K562 (cell line): ENCODE data around the gene RNF187. TPM values are rescaled to one million over a fixed set of nuclear protein-coding genes. Genes with fewer than 3 reads are reported as not detected.
A peak's percentile ranks its signal among the peaks of the same experiment; 100 is the strongest.

Experiments used
- ATAC-seq: fragments of 200-7000 bp; cut with Tn5 transposase; 3 replicates; pipeline ENCODE4 v1.9.1; 2020; ENCODE audit warnings: moderate library complexity
- BruUV-seq: library from RNA; stranded (reverse); fragments of 400-500 nt; replicated peaks from 2 replicates; lab custom pipeline; 2021; lab: Mats Ljungman, UMichigan
- CTCF ChIA-PET: fragments of 300-600 bp; formaldehyde crosslinking; extraction: SDS; loops from one replicate; lab custom pipeline; 2021; ENCODE audit warnings: low intra/inter-chr PET ratio; lab: Yijun Ruan, JAX
- POLR2A ChIA-PET: fragments of 300-600, 350-650 bp; sonication (Branson Sonifier 250); formaldehyde crosslinking; extraction: SDS; loops from one replicate; lab custom pipeline; 2021; ENCODE audit warnings: antibody characterized with exemption, inconsistent platforms; lab: Yijun Ruan, JAX
- DNase-seq, 4 experiments: peaks; one replicate each; pipeline versions ENCODE4 v3.0.0 to v3.0.0-alpha.2; 2011 to 2018; ENCODE audit warnings: low spot score in 3 of 4, mixed read lengths in 3 of 4; ENCODE audit errors: extremely low read depth in 1 of 4
- FAIRE-seq: peaks from 2 replicates; lab custom pipeline; 2011; peaks lifted over from hg19 to GRCh38; lab: Jason Lieb, UNC
- H2AFZ ChIP-seq: 2 replicates; pipeline ENCODE4 v1.6.0; 2011; ENCODE audit warnings: low read depth, low read length, control low read depth, inconsistent platforms
- H3K27ac ChIP-seq: fragments of 200-600 bp; 3 replicates; pipeline ENCODE4 v1.8.0; 2011; ENCODE audit warnings: low read depth, mild to moderate bottlenecking, control low read depth, inconsistent platforms, low read length, moderate library complexity, mixed read lengths; ENCODE audit errors: extremely low read depth
- H3K27me3 ChIP-seq, 2 experiments: fragments of 300-600 bp in 1 of 2; 2 replicates in 1 of 2; 3 replicates in 1 of 2; pipeline versions ENCODE4 v1.6.0 to v1.8.0; 2011; ENCODE audit warnings: inconsistent platforms in 2 of 2, low read length in 2 of 2, mild to moderate bottlenecking in 1 of 2, mixed read lengths in 1 of 2, moderate library complexity in 1 of 2; ENCODE audit not compliant: control insufficient read depth in 2 of 2, insufficient read depth in 2 of 2
- H3K36me3 ChIP-seq: fragments of 300-600 bp; 3 replicates; pipeline ENCODE4 v1.8.0; 2011; ENCODE audit warnings: mild to moderate bottlenecking, low read length, inconsistent platforms; ENCODE audit not compliant: control insufficient read depth, insufficient read depth
- H3K4me1 ChIP-seq, 2 experiments: fragments of 200-600 bp in 1 of 2; replicated peaks in 1 of 2; 2 replicates in 1 of 2; 3 replicates in 1 of 2; pipeline versions ENCODE4 v1.5.1 to v1.8.0; 2011; ENCODE audit warnings: inconsistent platforms in 2 of 2, low read length in 2 of 2, mild to moderate bottlenecking in 1 of 2, mixed read lengths in 1 of 2, moderate library complexity in 1 of 2; ENCODE audit not compliant: control insufficient read depth in 2 of 2, insufficient read depth in 2 of 2
- H3K4me2 ChIP-seq: 2 replicates; pipeline ENCODE4 v1.6.1; 2011; ENCODE audit warnings: low read length, control low read depth, inconsistent platforms, mixed read lengths; ENCODE audit not compliant: insufficient read depth
- H3K4me3 ChIP-seq: fragments of 200-600 bp; sonication (generic), shearing (Covaris generic); 2 replicates; pipeline ENCODE4 v1.5.1; 2016; ENCODE audit warnings: control low read depth, inconsistent platforms
- H3K79me2 ChIP-seq: fragments of 200-600 bp; 3 replicates; pipeline ENCODE4 v1.8.0; 2011; ENCODE audit warnings: low read length, inconsistent platforms; ENCODE audit not compliant: control insufficient read depth, insufficient read depth
- H3K9ac ChIP-seq, 2 experiments: 2 replicates each; pipeline versions ENCODE4 v1.6.0 to v1.6.1; 2011; ENCODE audit warnings: low read depth in 2 of 2, low read length in 2 of 2, control low read depth in 1 of 2, inconsistent platforms in 1 of 2, mild to moderate bottlenecking in 1 of 2, mixed read lengths in 1 of 2; ENCODE audit not compliant: insufficient read depth in 1 of 2
- H3K9me1 ChIP-seq: one replicate; pipeline ENCODE4 v1.6.0; 2011; ENCODE audit warnings: inconsistent platforms, mild to moderate bottlenecking, low read length, moderate library complexity; ENCODE audit not compliant: control insufficient read depth, insufficient read depth
- H3K9me3 ChIP-seq: replicated peaks from 2 replicates; pipeline ENCODE4 v1.5.1; 2011; ENCODE audit warnings: low read depth, low read length, inconsistent platforms; ENCODE audit not compliant: control insufficient read depth, insufficient read depth
- H4K20me1 ChIP-seq: replicated peaks from 2 replicates; pipeline ENCODE4 v1.6.1; 2011; ENCODE audit warnings: low read length, inconsistent platforms, mixed read lengths; ENCODE audit not compliant: control insufficient read depth, insufficient read depth
- HDAC3 ChIP-seq: fragments of 450-650 bp; IDR thresholded peaks from 2 replicates; pipeline ENCODE4 v1.6.1; 2018; ENCODE audit warnings: borderline replicate concordance, mild to moderate bottlenecking, moderate library complexity; ENCODE audit not compliant: partially characterized antibody
- JUND ChIP-seq, 2 experiments: IDR thresholded peaks; 2 replicates in 1 of 2; 3 replicates in 1 of 2; pipeline ENCODE4 v1.6.1; 2011; ENCODE audit warnings: borderline replicate concordance in 2 of 2, low read depth in 2 of 2, low read length in 2 of 2, improper control_type of control experiment in 1 of 2, missing biosample characterization in 1 of 2, missing genetic modification characterization in 1 of 2, missing genetic modification reagents in 1 of 2
- POLR3A ChIP-seq: IDR thresholded peaks from 2 replicates; pipeline ENCODE4 v1.6.1; 2011; ENCODE audit warnings: borderline replicate concordance, mild to moderate bottlenecking, moderate library complexity; ENCODE audit not compliant: insufficient read length, insufficient read depth; ENCODE audit errors: extremely low read depth
- PRPF4 ChIP-seq: fragments of 200-400 bp; formaldehyde crosslinking; IDR thresholded peaks from one replicate; pipeline ENCODE4 v1.6.1; 2017; ENCODE audit warnings: low read length, low read depth, mild to moderate bottlenecking; ENCODE audit not compliant: insufficient read depth, poor library complexity, severe bottlenecking
- PTBP1 ChIP-seq: fragments of 200-400 bp; formaldehyde crosslinking; IDR thresholded peaks from 2 replicates; pipeline ENCODE4 v1.6.1; 2017; ENCODE audit warnings: low read depth, low read length
- ZBTB1 ChIP-seq: sonication (generic); formaldehyde crosslinking; IDR thresholded peaks from 2 replicates; pipeline ENCODE4 v1.8.1; 2023; ENCODE audit warnings: missing genetic modification reagents, low read depth, mild to moderate bottlenecking, borderline replicate concordance
- ZNF589 ChIP-seq: fragments of 200-800 bp; sonication (Bioruptor generic); IDR thresholded peaks from 2 replicates; pipeline ENCODE4 v1.6.1; 2016; ENCODE audit warnings: low read depth, missing genetic modification characterization, missing compliant biosample characterization
- WGBS: fragments of 100-300 bp; shearing (Covaris generic); methylation state at CpG from one replicate; pipeline ENCODE4 v1.1.6; 2016; ENCODE audit warnings: low coverage, mixed read lengths; ENCODE audit not compliant: insufficient coverage; ENCODE audit errors: missing lambda C conversion rate; 5-methylcytosine and 5-hydroxymethylcytosine counted together
- in situ Hi-C: fragments of 300-500 bp; cut with MboI; formaldehyde crosslinking; loops from 4 replicates; pipeline ENCODE4 v1.15.0; 2018; ENCODE audit warnings: inconsistent platforms, mixed read lengths
- intact Hi-C: fragments of 100-400 bp; cut with micrococcal nuclease; formaldehyde crosslinking; loops from 2 replicates; pipeline ENCODE4 v1.14.2; 2022
- polyA plus RNA-seq, 8 experiments: library from polyadenylated mRNA; depleted of rRNA in 4 of 8; stranded (reverse) in 5 of 8; unstranded in 3 of 8; fragments of >200 nt; fragmentation: Nextera tagmentation in 2 of 8; fragmentation: Illumina TruSeq in 1 of 8; extraction: Ambion mirVana in 2 of 8; extraction: Trizol in 1 of 8; gene quantifications; 2 replicates each; pipeline versions ENCODE4 v1.2.1 to v1.2.3, GENCODE V29; 2011 to 2014; ENCODE audit warnings: inconsistent platforms in 1 of 8, missing spikeins in 1 of 8
- total RNA-seq, 7 experiments: library from RNA; depleted of rRNA in 6 of 7; stranded (reverse); fragments of >200 nt in 6 of 7; fragmentation: Illumina TruSeq in 2 of 7; extraction: Trizol in 2 of 7; gene quantifications; 2 replicates each; pipeline versions ENCODE4 v1.2.1 to v1.2.3, GENCODE V29; 2011 to 2021; ENCODE audit warnings: low replicate concordance in 1 of 7
- TF ChIP-seq, protein P1 (sequence below): fragments of 450-650 bp; IDR thresholded peaks from 2 replicates; pipeline ENCODE4 v1.6.1; 2016; ENCODE audit warnings: mild to moderate bottlenecking, moderate library complexity

RNF187 gene
- total and polyA plus RNA-seq, 9 of the 15 experiments (the other 6 are each of a cell fraction or from before 2014, with no cell fraction given) = 2.3 to 119 (median 41.9) TPM

DNA sequence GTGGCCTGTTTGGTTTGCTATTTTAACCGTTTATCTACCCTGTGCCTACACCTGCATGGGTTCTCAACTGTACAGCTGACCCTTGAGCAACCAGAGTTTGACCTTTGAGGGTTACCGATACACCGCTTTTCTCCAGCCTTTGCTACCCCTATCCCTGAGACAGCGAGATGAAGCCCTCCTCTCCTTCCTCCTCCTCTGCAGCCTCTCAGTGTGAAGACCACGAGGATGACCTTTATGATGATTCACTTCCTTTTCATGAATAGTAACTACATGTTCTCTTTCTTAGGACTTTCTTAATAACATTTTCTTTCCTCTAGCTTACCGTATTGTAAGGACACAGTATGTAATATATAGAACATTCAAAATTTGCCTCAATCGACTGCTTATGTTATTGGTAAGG is 14.5 kb upstream of the RNF187 start:
- H3K4me1 ChIP-seq = peaks cover 19 to 27% of the 10 kb centered on the region in 2 experiments
- no peak for ATAC-seq
- no peaks in the 10 kb centered on the region for H3K36me3 ChIP-seq
- no peak overlapping the region for H3K27ac ChIP-seq
- FAIRE-seq = peak; percentile 65
- H3K4me2 ChIP-seq = no peak overlapping the region; the same call in 1 of the 2 replicates
- intact Hi-C loops = loop anchor here (1.0 kb wide), 1 partner anchor 41 kb away; no protein-coding TSS in a partner anchor
- in situ Hi-C loops = no loop called here
- no peaks in the 10 kb centered on the region for H3K9me3 ChIP-seq
- no peak overlapping the region for H3K9ac ChIP-seq
- DNase-seq = peak in 1 of 4 experiments; percentile 54
- WGBS = 19% methylated on average over 7 of the region's 7 CpGs
- no peak overlapping the region for H3K4me3 ChIP-seq
- CTCF ChIA-PET = interaction anchor here (1.6 kb wide), 1 partner anchor 14 kb away, joined by 10 read pairs; a partner anchor contains a TSS
- no peaks in the 10 kb centered on the region for H4K20me1 ChIP-seq
- peak overlapping the region; percentile 77 for H2AFZ ChIP-seq
- POLR2A ChIA-PET = interaction anchor here (1.8 to 2.3 kb wide), 4 partner anchors 10 to 17 kb away, joined by 8 to 12 read pairs (median 10); partner anchors contain the start of gene RNF187
- no TSS peak for BruUV-seq
- H3K9me1 ChIP-seq = no peaks in the 10 kb centered on the region
- peaks cover 0 to 11% of the 10 kb centered on the region in 2 experiments; a peak in 3 of 5 replicates for H3K27me3 ChIP-seq
- H3K79me2 ChIP-seq = no peaks in the 10 kb centered on the region
- peak; percentile 40; the same call in 1 of the 2 replicates for TF ChIP-seq ZBTB1 (CRISPR knock-in tag)
- TF ChIP-seq PRPF4 = no peak
- TF ChIP-seq HDAC3 = no peak
- TF ChIP-seq JUND (IDR thresholded peaks at IDR 0.05; ENCODE audit: borderline replicate concordance, low read depth, low read length) = peak; percentile 7; the same call in 1 of the 2 replicates
- no peak for TF ChIP-seq JUND (tag; IDR thresholded peaks at IDR 0.05; ENCODE audit: borderline replicate concordance, low read depth, low read length)
- TF ChIP-seq, protein P1, sequence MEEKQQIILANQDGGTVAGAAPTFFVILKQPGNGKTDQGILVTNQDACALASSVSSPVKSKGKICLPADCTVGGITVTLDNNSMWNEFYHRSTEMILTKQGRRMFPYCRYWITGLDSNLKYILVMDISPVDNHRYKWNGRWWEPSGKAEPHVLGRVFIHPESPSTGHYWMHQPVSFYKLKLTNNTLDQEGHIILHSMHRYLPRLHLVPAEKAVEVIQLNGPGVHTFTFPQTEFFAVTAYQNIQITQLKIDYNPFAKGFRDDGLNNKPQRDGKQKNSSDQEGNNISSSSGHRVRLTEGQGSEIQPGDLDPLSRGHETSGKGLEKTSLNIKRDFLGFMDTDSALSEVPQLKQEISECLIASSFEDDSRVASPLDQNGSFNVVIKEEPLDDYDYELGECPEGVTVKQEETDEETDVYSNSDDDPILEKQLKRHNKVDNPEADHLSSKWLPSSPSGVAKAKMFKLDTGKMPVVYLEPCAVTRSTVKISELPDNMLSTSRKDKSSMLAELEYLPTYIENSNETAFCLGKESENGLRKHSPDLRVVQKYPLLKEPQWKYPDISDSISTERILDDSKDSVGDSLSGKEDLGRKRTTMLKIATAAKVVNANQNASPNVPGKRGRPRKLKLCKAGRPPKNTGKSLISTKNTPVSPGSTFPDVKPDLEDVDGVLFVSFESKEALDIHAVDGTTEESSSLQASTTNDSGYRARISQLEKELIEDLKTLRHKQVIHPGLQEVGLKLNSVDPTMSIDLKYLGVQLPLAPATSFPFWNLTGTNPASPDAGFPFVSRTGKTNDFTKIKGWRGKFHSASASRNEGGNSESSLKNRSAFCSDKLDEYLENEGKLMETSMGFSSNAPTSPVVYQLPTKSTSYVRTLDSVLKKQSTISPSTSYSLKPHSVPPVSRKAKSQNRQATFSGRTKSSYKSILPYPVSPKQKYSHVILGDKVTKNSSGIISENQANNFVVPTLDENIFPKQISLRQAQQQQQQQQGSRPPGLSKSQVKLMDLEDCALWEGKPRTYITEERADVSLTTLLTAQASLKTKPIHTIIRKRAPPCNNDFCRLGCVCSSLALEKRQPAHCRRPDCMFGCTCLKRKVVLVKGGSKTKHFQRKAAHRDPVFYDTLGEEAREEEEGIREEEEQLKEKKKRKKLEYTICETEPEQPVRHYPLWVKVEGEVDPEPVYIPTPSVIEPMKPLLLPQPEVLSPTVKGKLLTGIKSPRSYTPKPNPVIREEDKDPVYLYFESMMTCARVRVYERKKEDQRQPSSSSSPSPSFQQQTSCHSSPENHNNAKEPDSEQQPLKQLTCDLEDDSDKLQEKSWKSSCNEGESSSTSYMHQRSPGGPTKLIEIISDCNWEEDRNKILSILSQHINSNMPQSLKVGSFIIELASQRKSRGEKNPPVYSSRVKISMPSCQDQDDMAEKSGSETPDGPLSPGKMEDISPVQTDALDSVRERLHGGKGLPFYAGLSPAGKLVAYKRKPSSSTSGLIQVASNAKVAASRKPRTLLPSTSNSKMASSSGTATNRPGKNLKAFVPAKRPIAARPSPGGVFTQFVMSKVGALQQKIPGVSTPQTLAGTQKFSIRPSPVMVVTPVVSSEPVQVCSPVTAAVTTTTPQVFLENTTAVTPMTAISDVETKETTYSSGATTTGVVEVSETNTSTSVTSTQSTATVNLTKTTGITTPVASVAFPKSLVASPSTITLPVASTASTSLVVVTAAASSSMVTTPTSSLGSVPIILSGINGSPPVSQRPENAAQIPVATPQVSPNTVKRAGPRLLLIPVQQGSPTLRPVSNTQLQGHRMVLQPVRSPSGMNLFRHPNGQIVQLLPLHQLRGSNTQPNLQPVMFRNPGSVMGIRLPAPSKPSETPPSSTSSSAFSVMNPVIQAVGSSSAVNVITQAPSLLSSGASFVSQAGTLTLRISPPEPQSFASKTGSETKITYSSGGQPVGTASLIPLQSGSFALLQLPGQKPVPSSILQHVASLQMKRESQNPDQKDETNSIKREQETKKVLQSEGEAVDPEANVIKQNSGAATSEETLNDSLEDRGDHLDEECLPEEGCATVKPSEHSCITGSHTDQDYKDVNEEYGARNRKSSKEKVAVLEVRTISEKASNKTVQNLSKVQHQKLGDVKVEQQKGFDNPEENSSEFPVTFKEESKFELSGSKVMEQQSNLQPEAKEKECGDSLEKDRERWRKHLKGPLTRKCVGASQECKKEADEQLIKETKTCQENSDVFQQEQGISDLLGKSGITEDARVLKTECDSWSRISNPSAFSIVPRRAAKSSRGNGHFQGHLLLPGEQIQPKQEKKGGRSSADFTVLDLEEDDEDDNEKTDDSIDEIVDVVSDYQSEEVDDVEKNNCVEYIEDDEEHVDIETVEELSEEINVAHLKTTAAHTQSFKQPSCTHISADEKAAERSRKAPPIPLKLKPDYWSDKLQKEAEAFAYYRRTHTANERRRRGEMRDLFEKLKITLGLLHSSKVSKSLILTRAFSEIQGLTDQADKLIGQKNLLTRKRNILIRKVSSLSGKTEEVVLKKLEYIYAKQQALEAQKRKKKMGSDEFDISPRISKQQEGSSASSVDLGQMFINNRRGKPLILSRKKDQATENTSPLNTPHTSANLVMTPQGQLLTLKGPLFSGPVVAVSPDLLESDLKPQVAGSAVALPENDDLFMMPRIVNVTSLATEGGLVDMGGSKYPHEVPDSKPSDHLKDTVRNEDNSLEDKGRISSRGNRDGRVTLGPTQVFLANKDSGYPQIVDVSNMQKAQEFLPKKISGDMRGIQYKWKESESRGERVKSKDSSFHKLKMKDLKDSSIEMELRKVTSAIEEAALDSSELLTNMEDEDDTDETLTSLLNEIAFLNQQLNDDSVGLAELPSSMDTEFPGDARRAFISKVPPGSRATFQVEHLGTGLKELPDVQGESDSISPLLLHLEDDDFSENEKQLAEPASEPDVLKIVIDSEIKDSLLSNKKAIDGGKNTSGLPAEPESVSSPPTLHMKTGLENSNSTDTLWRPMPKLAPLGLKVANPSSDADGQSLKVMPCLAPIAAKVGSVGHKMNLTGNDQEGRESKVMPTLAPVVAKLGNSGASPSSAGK = peak; percentile 36
- no peak for TF ChIP-seq POLR3A
- TF ChIP-seq ZNF589 (CRISPR knock-in tag) = peak; percentile 58; the same call in 1 of the 2 replicates
- no peak for TF ChIP-seq PTBP1
